ENCODE data around the gene ALDH3B2. TPM values are rescaled to one million over a fixed set of nuclear protein-coding genes. Genes with fewer than 3 reads are reported as not detected.

ALDH3B2 gene
- polyA plus RNA-seq, 3 donors = not detected

- DNase-seq = no peak
- Histone ChIP-seq H3K4me1 (ENCODE audit: control insufficient read depth in 1 of 2, insufficient read depth in 2 of 2, low read length in 2 of 2) (peaks cover 19 to 24% of the 10 kb centered on the region in 2 donors), H3K36me3 (replicated peaks in 1 of 2; ENCODE audit: control insufficient read depth in 1 of 2, insufficient read depth in 2 of 2, low read length in 2 of 2) (peaks cover 3 to 4% of the 10 kb centered on the region in 2 donors), H3K9me3 (replicated peaks in 1 of 2; ENCODE audit: control insufficient read depth in 1 of 2, insufficient read depth in 1 of 2, low read length in 2 of 2) (no peaks in the 10 kb centered on the region), H3K4me2 (replicated peaks; ENCODE audit: extremely low read depth, low read length, poor library complexity, severe bottlenecking) (no peak overlapping the region), H3K4me3 (replicated peaks in 1 of 3; ENCODE audit: low read depth in 2 of 3, low read length in 3 of 3) (no peak overlapping the region), H4K20me1 (ENCODE audit: insufficient read depth, low read length) (no peaks in the 10 kb centered on the region), H3K27me3 (ENCODE audit: control insufficient read depth in 2 of 2, insufficient read depth in 2 of 2, low read length in 2 of 2) (peaks cover 0 to 17% of the 10 kb centered on the region in 2 donors), H2AFZ (ENCODE audit: insufficient read depth, low read depth, low read length, poor library complexity, severe bottlenecking) (no peak overlapping the region), H3K27ac (ENCODE audit: low read depth in 1 of 2, low read length in 2 of 2) (no peak overlapping the region), H3K79me2 (ENCODE audit: insufficient read depth, low read length) (no peaks in the 10 kb centered on the region), H3K9ac (ENCODE audit: insufficient read depth, low read length, poor library complexity, severe bottlenecking) (no peak overlapping the region)
- 98% methylated on average over 5 of the region's 7 CpGs for WGBS (ENCODE audit: insufficient coverage)
- no peak for TF ChIP-seq CTCF (IDR thresholded peaks at IDR 0.05)
- peaks cover 0 to 7% (median 2%) of the 10 kb centered on the region in 7 donors for H3K9me3 Mint-ChIP-seq
- H3K27ac Mint-ChIP-seq = no peak overlapping the region
- intact Hi-C loops (cut with micrococcal nuclease) = no loop called here
- peaks cover 2 to 3% of the 10 kb centered on the region in 2 donors for H3K36me3 Mint-ChIP-seq
- H3K4me3 Mint-ChIP-seq = peak overlapping the region in 1 of 2 donors; percentile 35
- H3K27me3 Mint-ChIP-seq (ENCODE audit: low read depth in 3 of 3) = peaks cover 21 to 26% (median 25%) of the 10 kb centered on the region in 3 donors
- peaks cover 18% of the 10 kb centered on the region for H3K4me1 Mint-ChIP-seq
Measured at GRCh38 chr11:67617243-67617953, 57.0 kb downstream of the ALDH3B2 start.

DNA sequence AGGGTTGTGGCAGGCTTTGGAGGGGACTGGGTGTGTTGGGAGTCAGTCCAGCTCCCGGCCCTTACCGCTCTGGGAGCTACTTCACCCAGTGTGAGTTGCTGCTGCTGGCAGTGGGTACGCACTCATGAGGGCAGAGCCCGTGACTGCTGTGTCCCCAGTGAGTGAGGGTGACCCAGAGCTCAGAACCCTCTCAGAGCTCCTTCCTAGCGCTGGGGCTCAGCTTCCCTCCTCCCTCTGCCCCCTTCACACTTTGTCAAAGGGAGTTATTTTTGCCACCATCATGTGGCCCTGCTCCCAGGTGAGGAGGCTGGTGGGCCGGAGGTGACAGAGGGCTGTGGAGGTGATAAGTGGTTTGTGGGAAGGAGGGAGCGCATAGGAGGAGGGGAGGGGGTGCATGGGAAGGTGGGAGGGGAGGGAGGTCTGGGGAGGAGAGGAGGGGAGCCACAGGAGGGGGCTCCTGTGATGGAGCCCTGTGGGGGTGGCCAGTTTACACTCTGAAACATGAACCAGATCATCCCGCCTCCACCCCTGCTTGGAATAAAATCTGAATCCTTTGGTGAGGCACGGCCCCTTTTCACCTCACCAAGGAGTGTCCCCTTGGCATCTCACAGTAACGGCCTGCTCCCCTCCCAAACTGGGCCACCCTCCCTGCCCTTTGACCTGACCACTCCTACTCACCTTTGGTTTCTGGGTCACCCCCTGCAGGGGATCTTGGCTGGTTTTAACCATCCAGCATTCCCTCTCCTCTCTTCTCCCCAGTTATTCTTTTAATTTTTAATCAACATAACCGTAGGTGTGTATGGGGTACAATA lies 57.8 kb downstream of the ALDH3B2 start:
- Histone ChIP-seq H3K79me2 (ENCODE audit: insufficient read depth, low read length) (no peaks in the 10 kb centered on the region), H3K27ac (ENCODE audit: low read depth in 1 of 2, low read length in 2 of 2) (no peak overlapping the region), H3K4me3 (replicated peaks in 1 of 3; ENCODE audit: low read depth in 2 of 3, low read length in 3 of 3) (no peak overlapping the region), H4K20me1 (ENCODE audit: insufficient read depth, low read length) (no peaks in the 10 kb centered on the region), H2AFZ (ENCODE audit: insufficient read depth, low read depth, low read length, poor library complexity, severe bottlenecking) (no peak overlapping the region), H3K4me1 (ENCODE audit: control insufficient read depth in 1 of 2, insufficient read depth in 2 of 2, low read length in 2 of 2) (peaks cover 19 to 24% of the 10 kb centered on the region in 2 donors), H3K27me3 (ENCODE audit: control insufficient read depth in 2 of 2, insufficient read depth in 2 of 2, low read length in 2 of 2) (peaks cover 0 to 17% of the 10 kb centered on the region in 2 donors), H3K36me3 (replicated peaks in 1 of 2; ENCODE audit: control insufficient read depth in 1 of 2, insufficient read depth in 2 of 2, low read length in 2 of 2) (peaks cover 10% of the 10 kb centered on the region in 2 donors), H3K9me3 (replicated peaks in 1 of 2; ENCODE audit: control insufficient read depth in 1 of 2, insufficient read depth in 1 of 2, low read length in 2 of 2) (no peaks in the 10 kb centered on the region), H3K9ac (ENCODE audit: insufficient read depth, low read length, poor library complexity, severe bottlenecking) (no peak overlapping the region), H3K4me2 (replicated peaks; ENCODE audit: extremely low read depth, low read length, poor library complexity, severe bottlenecking) (no peak overlapping the region)
- intact Hi-C loops (cut with micrococcal nuclease) = no loop called here
- Mint-ChIP-seq H3K36me3 (peaks cover 10% of the 10 kb centered on the region in 2 donors), H3K27ac (peak overlapping the region in 1 of 7 donors; percentile 28), H3K4me1 (peaks cover 18% of the 10 kb centered on the region), H3K9me3 (peaks cover 0 to 7% (median 2%) of the 10 kb centered on the region in 7 donors), H3K4me3 (peak overlapping the region in 1 of 2 donors; percentile 48), H3K27me3 (ENCODE audit: low read depth in 3 of 3) (peaks cover 21 to 26% (median 25%) of the 10 kb centered on the region in 3 donors)
- DNase-seq = no peak
- 80% methylated on average over 7 of the region's 11 CpGs for WGBS (ENCODE audit: insufficient coverage)
- TF ChIP-seq CTCF (IDR thresholded peaks at IDR 0.05) = no peak
